CD1c-positive myeloid dendritic cell (primary cell): ENCODE results near the gene PJA2.

Experiments
- DNase-seq: peaks from one replicate; pipeline ENCODE4 v3.0.0-alpha.2; 2016; ENCODE audit errors: extremely low spot score

Gene PJA2

GRCh38 chr5:109350537-109351270 lies 59.1 kb downstream of the PJA2 start:
- DNase-seq = no peak

- DNase-seq = no peak
These were observed 60.4 kb downstream of the PJA2 start for GRCh38 chr5:109349388-109349787.

DNA sequence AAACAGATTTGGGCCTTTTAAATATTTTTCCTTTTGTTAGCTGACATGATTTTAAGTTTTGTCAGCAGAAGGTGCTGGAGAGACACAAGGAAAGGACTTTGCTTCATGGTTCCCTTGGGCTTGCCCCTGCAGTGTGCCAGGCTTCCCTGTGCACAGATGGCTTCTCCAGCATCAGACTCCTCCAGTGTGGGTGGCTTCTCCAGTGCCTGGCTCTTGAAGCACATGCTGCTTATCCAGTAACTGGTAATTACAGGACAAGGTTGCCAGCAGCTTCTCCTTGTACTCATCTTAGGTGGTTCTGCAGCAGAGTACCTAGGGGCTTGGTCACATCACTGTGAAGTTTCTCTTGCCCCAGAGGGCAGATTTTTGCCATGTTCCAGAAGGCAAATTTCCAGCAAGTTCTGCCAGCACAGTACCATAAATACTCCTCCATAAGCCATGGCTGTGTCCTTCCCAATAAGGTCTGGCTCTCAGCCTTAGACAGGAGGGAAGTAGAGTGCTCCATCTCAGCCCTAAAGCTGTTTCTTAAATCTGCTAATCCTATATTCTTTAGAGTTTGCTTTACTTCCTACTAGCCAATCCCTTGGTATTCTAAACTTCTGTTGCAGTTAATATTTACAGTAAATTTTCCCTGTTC lies 62.4 kb downstream of the PJA2 start:
- no peak for DNase-seq

- no peak for DNase-seq
These were observed 64.1 kb downstream of the PJA2 start for GRCh38 chr5:109345699-109346098.

DNA sequence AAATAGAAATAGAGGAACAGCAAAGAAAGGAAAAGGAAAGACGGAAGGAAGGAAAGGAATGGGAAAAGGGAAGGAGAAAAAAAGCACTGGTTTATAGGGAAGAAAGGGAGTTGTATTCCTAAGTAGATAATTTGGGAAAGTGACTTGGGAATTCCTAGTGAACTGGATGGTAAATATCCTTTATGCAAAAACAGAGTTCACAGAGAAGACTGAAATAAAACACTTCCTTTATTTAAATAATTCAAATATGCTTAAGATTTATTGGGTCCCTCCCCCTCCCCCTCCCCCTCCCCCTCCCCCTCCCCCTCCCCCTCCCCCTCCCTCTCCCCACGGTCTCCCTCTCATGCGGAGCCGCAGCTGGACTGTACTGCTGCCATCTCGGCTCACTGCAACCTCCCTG lies 69.4 kb downstream of the PJA2 start:
- no peak for DNase-seq

GRCh38 chr5:109335114-109335513 lies 74.7 kb downstream of the PJA2 start:
- no peak for DNase-seq

- DNase-seq = no peak
These were observed 75.7 kb downstream of the PJA2 start for GRCh38 chr5:109334056-109334455.

GRCh38 chr5:109329333-109330237 lies 80.2 kb downstream of the PJA2 start:
- no peak for DNase-seq

DNA sequence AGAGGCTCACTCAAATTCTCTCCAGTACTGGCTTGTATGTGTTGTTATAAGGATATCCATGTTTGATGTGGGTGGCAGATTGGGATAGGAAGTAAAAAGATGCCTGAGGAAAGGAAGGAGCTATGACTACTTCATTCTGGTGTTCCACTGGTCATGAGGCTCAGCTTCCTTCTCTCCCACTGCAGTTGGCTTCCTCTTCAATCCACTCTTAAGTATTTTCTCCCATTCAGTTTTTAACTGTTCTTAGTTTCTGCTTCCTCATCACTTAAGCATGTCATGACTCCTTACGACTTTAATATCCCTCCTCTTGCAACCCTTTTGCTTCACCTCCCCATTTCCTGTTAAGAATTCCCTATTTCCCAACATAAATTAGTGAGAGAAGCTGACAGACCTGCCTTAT lies 81.1 kb downstream of the PJA2 start:
- no peak for DNase-seq

DNA sequence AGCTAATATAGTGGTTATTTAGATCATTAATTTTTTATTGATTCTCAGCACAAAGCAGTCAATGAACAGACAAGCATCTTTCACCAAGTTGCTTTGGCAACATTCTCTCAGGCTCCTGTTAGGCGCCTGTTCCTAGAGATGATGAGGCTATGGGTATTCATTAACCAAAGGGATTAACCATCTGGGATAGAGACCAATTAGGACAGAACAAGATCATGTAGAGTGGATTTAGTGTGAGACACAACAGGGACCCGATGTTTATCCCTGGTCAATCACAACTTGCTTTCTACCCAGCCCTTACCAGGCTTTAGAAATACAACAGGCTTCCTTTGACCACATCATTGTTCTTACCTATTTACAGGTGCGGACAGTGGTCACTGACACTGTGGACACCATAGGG lies 82.2 kb downstream of the PJA2 start:
- no peak for DNase-seq

- no peak for DNase-seq
These were observed 82.9 kb downstream of the PJA2 start for GRCh38 chr5:109326919-109327318.

- no peak for DNase-seq
These were observed 84.3 kb downstream of the PJA2 start for GRCh38 chr5:109325456-109325855.

DNA sequence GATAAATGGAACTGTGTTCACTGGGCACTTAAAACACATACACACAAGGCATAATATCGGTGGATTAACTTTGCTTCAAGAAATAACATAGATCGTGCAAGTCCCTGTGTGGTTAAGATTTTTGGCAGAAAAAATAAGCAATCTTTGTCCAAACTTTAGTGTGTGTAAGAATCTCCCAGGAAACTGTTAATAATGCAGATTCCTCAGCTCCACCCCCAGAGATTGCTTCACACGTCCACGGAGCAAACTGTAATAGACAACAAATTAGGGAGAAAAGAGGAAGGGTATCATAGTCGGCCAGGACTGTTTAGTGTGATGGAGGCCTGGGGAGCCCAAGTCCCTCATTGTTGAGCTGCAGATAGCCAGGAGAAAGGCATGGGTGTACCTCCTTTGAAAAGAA lies 84.8 kb downstream of the PJA2 start:
- no peak for DNase-seq

DNA sequence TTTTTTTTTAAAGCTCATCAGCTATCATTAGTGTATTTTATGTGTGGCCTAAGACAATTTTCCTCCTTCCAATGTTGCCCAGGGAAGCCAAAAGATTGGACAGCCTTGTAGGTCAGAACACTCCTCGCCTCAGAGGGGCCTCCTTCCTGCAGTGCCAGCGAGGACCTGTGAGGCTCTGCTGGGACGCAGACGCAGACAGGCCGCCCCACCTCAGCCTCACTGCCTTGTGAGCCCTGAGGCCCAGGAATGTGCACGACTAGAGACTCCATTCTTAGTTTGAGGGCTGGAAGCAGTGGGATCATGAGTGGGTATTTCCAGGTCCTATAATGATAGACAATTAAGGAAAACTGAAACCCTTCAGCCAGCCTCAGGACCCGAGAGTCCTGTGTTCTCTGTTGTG lies 85.4 kb downstream of the PJA2 start:
- DNase-seq = no peak

- no peak for DNase-seq
These were observed 87.1 kb downstream of the PJA2 start for GRCh38 chr5:109322694-109323093.

DNA sequence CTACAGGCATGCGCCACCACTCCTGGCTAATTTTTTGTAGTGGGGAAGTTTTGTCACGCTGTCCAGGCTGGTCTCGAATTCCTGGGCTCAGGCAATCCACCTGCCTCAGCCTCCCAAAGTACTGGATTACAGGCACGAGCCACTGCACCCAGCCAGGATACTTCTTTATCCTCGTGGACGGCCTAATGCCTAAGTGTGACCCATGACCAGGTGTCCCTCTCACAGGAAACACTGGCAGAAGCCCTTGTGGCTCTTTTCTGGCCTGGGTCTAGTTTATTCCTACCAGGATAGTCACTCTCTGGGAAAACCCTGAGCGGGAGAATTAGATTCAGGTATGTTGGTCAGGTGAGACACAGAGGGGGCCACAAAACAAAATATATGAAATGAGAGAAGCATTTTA lies 90.4 kb downstream of the PJA2 start:
- DNase-seq = no peak

GRCh38 chr5:109318455-109319108 lies 91.2 kb downstream of the PJA2 start:
- DNase-seq = no peak

DNA sequence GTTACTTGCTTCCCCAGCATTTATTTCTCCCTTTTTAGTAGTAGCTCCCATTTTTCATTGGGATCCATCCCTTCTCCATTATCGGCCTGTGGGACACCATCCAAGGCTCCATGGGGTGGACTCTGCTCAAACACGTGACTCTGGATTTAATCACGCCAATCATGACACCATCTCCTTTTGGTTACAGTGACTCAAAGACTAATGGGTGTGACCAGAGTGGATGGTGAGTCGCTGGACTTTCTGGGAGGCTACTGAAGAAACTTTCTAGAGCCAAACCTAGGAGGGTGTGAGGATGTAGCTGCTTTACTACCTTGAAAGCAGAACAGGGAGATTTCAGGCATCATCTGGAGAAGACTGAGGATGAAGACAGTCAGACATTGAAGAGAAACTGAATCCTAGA lies 93.1 kb downstream of the PJA2 start:
- DNase-seq = no peak

DNA sequence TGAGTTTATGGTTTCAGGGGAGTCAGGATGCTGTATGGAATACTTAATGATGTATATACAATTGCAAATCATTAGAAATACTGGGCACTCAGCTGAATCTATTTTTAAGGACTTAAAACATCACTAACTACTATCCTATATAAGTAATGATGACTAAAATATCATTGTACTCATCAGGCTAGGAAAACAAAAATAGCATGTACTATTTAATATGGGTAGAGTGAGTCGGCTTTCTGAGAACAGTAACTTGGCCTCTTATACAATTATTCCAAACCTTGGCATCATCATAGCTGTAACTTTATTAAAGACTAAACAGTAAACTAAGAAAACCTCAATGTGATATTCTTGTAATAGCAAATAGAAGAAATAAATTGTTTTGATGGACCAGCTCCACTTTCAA lies 94.5 kb downstream of the PJA2 start:
- no peak for DNase-seq

GRCh38 chr5:109313127-109313526 lies 96.6 kb downstream of the PJA2 start:
- DNase-seq = no peak

DNA sequence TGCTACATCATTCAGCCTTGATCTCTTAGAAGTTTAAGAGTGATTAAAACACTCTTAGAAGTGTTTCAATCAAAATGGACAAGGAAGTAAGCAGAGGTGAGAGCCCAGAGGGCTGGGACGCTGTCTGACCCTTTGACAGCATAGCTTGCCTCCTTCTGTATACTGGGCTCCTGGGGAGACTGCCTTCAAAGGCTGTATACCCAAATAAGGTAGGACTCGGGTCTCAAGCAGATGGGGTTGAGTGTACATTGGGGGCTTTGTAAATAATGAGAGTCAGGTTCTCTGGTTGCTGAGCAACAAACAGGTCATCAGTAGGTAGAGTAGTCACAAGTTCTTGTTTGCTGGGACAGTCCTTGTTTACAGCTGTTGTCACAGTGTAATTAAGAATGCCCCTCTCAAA lies 97.1 kb downstream of the PJA2 start:
- DNase-seq = no peak

GRCh38 chr5:109310315-109310714 lies 99.5 kb downstream of the PJA2 start:
- DNase-seq = no peak
